Left renal pelvis (tissue), 4 donors: Measurements from ENCODE around the gene FANCL. TPM values are rescaled to one million over a fixed set of nuclear protein-coding genes. Genes with fewer than 3 reads are reported as not detected.
A peak's percentile ranks its signal among the peaks of the same experiment; 100 is the strongest.
"Not testable (repeated sequence)": the region's sequence is repeated elsewhere in the genome, so short reads cannot be mapped to it uniquely, and the experiment has no call there.

Experiments used
- DNase-seq, 4 donors: peaks; one replicate each; pipeline ENCODE4 v3.0.0-alpha.2; 2013; ENCODE audit warnings: low read depth in 4 of 4, low spot score in 3 of 4
- polyA plus RNA-seq, 4 donors: library from polyadenylated mRNA; unstranded; fragments of 120-200 nt; gene quantifications; one replicate each; pipeline ENCODE4 v1.2.1, GENCODE V29; 2013; ENCODE audit not compliant: insufficient read length in 4 of 4

FANCL gene
- polyA plus RNA-seq, 4 donors = 46.8 to 63.6 (median 55.7) TPM

DNA sequence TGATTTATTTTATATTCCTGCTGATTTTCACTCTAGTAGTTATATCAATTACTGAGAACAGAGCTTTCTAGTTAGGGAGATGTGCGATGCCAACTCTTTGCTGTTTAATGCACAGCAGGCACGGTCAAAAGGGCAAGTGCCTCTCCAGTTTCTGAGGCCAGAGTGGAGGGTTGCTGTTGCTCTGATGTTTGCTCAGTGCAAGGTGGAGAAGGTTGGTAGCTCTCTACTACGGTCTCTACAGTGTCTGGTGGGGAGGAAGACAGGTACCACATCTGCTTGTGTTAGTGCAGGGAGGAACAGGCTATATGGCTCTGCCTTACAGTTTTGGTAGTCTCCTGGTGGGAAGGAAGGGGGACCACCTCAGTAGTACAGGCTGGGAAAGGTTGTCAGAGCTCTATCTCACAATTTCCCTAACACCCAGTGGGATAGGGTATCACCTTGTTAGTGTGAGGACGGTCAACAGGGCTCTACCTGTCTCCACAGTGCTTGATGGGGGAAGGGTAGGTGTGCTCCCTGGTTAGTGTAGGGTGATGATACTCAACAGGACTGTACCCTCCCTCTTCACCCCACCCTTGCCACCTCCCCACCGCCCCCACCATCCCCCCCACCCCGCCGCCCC lies 85.9 kb downstream of the FANCL start:
- DNase-seq = no peak

DNA sequence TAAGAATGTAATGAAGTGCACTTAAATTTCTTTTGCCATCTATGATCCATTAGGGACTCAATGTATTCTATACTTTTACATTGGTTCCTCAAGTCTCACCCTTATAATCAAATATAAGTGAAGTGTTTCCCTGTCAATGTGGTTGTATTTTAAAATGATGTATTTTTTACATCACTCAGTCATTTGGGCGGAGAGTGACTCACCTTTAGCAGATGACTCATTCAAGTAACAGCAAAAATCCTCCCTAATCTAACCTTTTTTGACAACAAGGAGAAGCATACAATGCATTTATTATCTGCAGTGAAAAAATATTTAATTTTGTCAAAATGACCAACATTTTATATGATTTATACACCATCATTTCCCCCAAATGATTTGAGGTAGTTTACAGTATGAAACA lies 94.4 kb downstream of the FANCL start:
- no peak for DNase-seq

DNA sequence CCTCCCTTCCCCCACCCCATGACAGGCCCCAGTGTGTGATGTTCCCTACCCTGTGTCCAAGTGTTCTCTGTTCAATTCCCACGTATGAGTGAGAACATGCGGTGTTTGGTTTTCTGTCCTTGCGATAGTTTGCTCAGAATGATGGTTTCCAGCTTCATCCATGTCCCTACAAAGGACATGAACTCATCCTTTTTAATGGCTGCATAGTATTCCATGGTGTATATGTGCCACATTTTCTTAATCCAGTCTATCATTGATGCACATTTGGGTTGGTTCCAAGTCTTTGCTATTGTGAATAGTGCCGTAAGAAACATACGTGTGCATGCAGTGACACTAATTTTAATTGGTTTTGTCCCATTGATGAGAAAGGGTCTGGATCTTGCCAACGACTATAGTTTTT lies 95.4 kb downstream of the FANCL start:
- not testable (repeated sequence) for DNase-seq

DNA sequence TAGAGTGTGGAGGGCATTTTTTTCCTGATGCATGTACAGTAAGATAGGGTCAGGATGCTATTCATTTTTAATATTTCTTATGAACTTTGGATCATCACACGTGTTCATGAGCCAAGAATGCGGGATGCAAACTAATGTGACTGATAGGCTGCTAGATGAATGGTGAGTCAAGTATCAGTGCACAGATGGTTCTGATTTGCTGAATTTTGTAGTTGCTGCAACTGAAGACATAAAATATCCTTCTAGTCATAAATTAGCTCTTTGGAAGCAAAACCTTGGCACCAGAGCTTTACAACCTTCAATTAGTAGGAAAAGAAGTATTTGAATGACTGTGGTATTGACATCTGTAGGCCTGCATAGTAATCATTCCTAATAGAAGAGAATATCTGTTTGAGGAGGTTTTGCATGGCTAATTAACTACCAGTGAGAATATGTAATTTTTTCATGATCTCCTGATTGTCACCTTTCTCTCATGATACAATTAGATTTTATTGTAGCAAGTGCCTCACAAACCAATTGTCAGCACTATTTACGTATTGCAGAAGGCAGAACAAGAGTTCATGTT lies 100.5 kb downstream of the FANCL start:
- DNase-seq = no peak

DNA sequence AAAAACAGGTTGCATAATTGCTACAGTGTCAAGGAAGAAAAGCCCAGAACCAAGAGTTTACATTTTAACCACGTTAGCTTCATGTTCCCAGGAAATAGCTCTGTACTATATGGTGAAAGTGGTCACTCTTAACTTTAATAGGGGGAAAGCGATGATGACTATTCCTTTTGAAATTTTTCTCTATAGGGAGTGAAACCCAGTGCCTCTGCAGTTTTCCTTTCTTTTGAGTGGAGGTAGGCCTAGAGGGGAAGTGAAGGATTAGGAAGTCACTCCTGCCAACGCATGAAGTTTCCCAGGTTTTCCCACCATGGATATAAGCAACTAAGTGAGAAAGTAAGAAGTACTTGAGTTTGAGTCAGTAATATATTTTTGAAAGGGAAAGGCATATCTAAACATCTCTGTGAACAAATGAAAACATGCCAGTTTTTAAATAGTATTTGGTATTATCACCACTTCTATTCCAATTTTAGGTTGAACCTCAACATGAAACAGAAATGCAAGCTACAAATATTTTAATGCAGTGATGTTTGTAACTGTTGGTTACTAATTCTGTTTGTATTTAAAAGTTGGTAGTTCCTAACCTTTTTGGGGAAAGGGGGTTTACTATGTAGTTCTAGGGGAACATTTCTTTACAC lies 102.6 kb downstream of the FANCL start:
- DNase-seq = no peak

DNA sequence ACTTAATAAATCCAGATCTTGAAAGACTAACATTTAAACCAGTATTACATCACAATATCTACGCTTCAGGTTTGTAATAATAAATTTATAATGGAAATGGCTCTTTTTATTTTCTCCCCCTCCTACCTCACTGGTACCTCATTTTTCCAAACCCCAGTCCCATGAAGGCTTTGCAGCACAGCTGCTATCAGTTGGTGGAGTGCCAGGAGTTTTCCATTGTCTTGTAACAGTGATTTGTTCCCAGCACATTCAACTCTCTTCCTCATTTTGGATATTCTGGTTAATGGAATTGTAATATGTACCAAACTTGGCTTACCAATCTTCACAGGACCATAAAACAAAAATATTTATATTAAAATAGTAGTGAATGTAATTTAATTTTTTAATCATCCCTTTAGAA lies 103.3 kb downstream of the FANCL start:
- no peak for DNase-seq

DNA sequence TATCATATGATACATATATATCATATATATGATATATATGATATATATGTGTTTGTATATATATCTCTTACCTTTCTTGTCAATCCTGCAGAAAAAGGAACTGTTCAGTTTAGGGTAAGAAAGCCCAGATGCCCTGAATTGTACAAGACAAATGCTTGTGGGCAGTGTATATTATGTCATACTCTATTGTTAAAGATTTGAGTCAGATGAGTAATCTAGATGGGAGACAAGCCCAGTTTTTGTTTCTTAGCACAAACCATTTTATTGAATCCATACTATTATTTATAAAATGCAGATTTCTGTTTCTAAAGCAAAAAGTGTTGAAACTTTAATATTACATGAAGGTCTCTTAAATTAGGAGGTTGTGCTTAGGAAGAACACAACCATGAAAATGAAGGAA lies 103.9 kb downstream of the FANCL start:
- DNase-seq = no peak

DNA sequence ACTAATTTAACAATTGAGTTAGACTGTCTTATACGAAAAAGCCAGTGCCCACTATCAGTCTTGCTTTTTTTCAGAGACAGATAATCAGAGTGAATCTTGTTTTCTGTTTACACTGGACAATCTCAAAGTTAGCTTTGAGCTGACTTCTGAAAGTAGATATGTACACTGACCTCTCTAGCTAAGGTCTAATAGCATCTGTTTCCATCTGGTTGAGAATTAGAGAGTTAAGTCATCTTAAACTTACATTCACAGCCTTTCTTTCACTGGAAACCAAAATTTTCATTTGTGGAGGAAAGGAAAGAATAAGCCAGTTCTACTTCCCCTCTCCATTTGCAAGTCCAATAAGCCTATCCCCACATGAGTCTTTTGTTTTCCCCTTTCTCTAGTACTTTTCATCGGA lies 105.3 kb downstream of the FANCL start:
- no peak for DNase-seq

DNA sequence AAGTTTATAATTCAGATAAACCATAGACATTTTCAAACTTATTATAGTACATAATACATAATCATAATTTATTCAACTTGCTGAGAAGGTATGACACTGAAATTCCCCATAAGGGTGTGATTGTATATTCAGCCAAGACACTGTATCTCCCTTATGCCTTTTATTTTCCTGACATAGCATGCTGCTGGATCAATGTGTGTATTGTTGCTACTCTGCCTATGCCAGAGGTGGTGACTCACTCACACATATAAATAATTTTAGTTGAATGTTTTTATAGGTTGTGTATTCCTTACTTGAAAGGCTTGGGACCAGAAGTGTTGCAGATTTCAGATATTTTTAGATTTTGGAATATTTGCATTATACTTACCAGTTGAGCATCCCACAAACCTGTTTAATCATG lies 107.7 kb downstream of the FANCL start:
- DNase-seq = no peak

DNA sequence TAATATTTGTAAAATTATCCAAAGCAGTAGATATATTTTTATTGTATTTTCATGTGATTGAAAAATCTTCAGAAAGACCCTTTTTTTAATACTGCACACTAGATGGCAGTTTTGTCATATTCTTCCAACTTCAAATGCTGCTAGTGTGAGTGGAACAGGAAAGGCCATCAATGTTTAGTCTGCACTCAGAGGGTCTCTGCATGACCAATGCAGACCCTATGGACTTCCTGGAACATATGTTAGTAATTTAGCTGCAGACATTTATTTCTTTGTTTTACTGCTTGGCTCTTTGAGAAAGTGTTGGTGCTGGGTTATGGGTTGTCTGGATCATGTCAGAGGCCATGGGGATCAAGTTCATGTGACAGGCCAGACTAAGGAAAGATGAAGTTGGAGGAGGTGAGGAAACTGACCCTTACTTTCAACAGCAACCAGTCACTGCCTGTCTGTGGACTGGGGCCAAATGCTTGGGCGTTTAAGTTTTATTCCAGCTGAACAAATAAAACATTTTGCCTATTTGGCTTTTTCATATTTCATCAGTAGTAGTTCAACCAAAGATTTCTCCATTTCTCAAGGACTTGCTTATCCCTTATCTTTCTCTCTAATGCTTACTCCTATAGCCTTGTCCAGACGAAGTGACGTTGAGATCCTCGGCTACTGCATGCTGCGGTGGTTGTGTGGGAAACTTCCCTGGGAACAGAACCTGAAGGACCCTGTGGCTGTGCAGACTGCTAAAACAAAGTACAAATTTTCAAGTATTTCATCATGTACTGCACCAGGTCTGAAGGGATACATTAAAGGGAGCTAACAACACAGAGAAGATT lies 109.7 kb downstream of the FANCL start:
- peak; percentile 31 to 57 (median 48) for DNase-seq

DNA sequence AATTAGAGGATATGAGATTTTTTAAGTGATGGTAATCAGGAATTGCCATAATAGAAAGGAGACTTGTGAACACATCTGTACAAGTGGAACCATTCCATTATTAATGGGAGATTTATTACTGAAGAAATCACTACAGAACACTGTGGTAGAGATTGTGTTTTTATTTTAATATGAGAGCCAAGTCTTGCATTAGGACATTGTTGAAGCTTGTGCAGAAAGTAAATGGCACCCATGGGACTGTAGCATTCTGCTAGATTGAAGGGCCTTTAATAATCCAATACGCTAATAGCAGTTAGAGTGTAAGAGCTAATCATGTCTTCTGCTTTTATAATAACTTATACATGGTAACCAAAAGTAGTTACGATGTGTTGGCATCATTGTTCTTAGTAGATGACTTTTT lies 110.9 kb downstream of the FANCL start:
- no peak for DNase-seq

DNA sequence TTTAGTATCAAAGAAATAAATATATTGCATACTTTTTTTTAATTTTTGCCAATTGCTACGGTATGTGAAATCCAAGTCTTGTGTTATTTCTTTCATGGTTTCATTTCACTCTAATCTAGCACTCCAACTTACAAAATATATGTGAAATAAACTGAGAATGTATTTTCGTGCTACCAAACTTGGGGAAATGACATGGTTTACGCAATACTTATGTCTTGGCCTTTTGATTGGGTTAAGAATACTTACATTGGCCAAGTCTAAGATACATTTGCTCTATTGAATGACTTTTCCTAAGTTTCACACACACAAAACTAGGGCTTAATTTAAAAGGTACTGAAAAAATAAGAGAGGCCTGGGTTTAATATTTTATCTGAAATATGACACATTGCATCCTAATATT lies 114.0 kb downstream of the FANCL start:
- DNase-seq = no peak

DNA sequence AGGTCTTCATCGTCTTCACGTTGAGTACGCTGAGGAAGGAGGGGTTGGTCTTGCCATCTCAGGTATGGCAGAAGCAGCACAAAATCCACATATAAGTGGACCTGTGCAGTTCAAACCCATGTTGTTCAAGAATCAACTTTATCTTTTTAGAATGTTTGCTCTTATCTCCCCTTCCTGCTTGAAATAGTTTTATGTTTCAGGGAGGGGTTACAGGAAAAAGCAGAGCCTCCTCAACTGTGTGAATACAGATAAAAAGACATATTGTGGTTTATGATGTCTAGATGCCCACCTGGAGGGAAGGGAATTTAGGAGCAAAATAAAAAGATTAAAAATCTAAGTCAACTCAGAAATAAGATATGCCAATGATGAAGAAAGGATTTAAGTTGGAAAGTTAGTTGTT lies 118.6 kb downstream of the FANCL start:
- no peak for DNase-seq

DNA sequence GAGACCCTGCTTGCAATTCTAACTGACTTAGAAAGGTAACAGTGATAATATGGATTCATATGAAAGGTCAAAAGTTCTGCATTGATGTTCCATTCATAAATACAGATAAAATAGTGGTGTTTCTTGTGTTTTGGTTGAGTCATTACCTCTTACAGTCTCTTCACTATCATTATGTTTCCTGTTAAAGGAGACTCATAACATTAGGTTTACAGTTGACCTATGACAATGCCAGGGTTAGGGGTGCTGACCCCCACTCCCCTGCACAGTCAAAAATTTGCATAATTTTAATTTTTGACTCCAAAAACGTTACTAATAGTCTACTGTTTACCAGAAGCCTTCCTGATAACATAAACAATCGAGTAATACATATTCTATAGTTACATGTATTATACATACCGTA lies 119.1 kb downstream of the FANCL start:
- DNase-seq = no peak

DNA sequence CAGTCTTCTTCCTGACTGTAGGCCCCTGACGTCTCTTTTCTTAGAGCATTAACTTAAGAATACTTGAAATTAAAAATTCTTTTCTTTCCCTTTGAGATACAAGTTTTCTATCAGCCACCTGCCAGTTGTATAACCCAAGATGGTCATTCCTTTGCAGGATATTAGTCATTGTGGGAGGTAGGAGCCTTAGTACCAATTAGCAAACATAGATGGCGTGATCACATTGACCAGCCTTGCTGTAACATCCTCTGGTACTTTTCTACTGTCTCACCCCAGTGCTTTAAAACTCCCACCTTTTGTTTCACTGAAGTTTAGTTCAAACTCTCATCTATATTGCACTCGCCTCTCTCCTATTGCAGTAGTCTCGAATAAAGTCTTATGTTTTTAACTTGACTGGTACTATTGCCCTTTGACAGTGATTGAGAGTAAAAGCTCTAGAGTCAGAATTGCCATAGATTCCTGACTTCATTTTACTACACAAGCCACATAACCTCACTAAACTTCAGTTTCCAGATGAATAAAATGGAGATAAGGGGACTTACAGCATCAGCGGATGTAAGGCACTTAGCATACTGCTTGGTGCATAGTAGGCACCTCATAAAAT lies 120.4 kb downstream of the FANCL start:
- no peak for DNase-seq

DNA sequence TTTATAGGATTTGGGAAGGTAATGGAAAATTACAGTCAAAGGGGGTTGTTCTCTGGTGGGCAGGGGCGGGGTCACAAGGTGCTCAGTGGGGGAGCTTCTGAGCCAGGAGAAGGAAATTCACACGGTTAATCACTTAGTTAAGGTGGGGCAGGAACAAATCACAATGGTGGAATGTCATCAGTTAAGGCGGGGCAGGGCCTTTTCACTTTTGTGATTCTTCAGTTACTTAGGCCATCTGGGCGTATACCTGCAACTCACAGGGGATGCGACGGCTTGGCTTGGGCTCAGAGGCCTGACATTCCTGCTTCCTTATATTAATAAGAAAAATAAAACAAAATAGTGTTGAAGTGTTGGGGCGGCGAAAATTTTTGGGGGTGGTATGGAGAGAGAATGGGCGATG lies 127.6 kb downstream of the FANCL start:
- DNase-seq = not testable (repeated sequence)

DNA sequence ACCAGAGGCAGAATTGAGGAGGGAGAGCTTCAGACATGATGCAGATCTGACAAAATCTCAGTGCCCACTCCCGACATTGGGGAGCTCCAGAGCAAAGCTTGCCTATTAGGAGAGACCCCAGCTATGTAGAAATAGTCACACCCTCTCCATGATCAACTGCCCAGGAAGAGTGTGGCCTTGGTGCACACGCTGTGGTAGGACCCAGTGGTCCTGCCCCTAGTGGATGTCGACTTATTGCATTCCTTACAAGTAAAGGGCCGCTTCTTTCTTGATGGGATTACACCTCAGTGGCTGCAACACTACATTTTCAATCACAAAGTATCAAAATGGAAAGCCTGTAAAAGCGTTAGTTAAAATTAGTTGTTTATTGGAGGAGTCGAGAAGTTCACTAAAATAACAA lies 130.4 kb downstream of the FANCL start:
- DNase-seq = no peak

DNA sequence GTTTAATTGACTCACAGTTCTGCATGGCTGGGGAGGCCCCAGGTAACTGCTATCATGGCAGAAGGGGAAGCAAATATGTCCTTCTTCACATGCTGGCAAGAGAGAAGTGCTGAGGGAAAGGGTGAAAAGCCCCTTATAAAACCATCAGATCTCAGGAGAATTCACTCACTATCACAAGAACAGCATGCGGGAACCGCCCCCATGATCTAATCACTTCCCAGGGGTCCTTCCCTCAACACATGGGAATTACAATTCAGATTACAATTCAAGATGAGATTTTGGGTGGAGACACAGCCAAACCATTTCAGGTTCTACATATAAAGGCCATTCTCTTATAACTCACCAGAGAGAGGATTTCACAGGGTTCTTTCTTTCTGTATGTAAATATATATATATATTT lies 131.6 kb downstream of the FANCL start:
- DNase-seq = no peak
